ENCODE results near the gene GNA14.
A peak's percentile ranks its signal among the peaks of the same experiment; 100 is the strongest.

GNA14 gene

GRCh38 chr9:77673941-77674791 lies 26.0 kb upstream of the GNA14 start:
- Histone ChIP-seq H3K9ac (ENCODE audit: low read length in 2 of 2) (no peak overlapping the region), H3K4me1 (ENCODE audit: control insufficient read depth, insufficient read depth, low read length) (no peaks in the 10 kb centered on the region), H3K36me3 (ENCODE audit: control insufficient read depth in 2 of 2, insufficient read depth in 2 of 2, low read length in 2 of 2) (no peaks in the 10 kb centered on the region), H3K4me3 (ENCODE audit: low read length in 2 of 2) (no peak overlapping the region), H3K27ac (ENCODE audit: low read length) (no peak overlapping the region), H3K27me3 (ENCODE audit: control insufficient read depth in 1 of 2, insufficient read depth in 2 of 2, low read length in 2 of 2) (no peaks in the 10 kb centered on the region), H3K9me3 (ENCODE audit: control insufficient read depth in 2 of 2, low read length in 2 of 2) (no peaks in the 10 kb centered on the region)

GRCh38 chr9:77672183-77672582 lies 24.1 kb upstream of the GNA14 start:
- Histone ChIP-seq H3K9me3 (ENCODE audit: control insufficient read depth in 2 of 2, low read length in 2 of 2) (no peaks in the 10 kb centered on the region), H3K4me1 (ENCODE audit: control insufficient read depth, insufficient read depth, low read length) (no peaks in the 10 kb centered on the region), H3K36me3 (ENCODE audit: control insufficient read depth in 2 of 2, insufficient read depth in 2 of 2, low read length in 2 of 2) (no peaks in the 10 kb centered on the region), H3K9ac (ENCODE audit: low read length in 2 of 2) (no peak overlapping the region), H3K4me3 (ENCODE audit: low read length in 2 of 2) (no peak overlapping the region), H3K27ac (ENCODE audit: low read length) (no peak overlapping the region), H3K27me3 (ENCODE audit: control insufficient read depth in 1 of 2, insufficient read depth in 2 of 2, low read length in 2 of 2) (no peaks in the 10 kb centered on the region)

GRCh38 chr9:77667151-77667550 lies 19.0 kb upstream of the GNA14 start:
- H3K9ac ChIP-seq (ENCODE audit: low read length in 2 of 2) = no peak overlapping the region
- no peak overlapping the region for H3K4me3 ChIP-seq (ENCODE audit: low read length in 2 of 2)
- H3K4me1 ChIP-seq (ENCODE audit: control insufficient read depth, insufficient read depth, low read length) = peaks cover 8% of the 10 kb centered on the region
- H3K36me3 ChIP-seq (ENCODE audit: control insufficient read depth in 2 of 2, insufficient read depth in 2 of 2, low read length in 2 of 2) = no peaks in the 10 kb centered on the region
- no peaks in the 10 kb centered on the region for H3K9me3 ChIP-seq (ENCODE audit: control insufficient read depth in 2 of 2, low read length in 2 of 2)
- no peaks in the 10 kb centered on the region for H3K27me3 ChIP-seq (ENCODE audit: control insufficient read depth in 1 of 2, insufficient read depth in 2 of 2, low read length in 2 of 2)
- no peak overlapping the region for H3K27ac ChIP-seq (ENCODE audit: low read length)

GRCh38 chr9:77663754-77664153 lies 15.6 kb upstream of the GNA14 start:
- Histone ChIP-seq H3K9me3 (ENCODE audit: control insufficient read depth in 2 of 2, low read length in 2 of 2) (no peaks in the 10 kb centered on the region), H3K27me3 (ENCODE audit: control insufficient read depth in 1 of 2, insufficient read depth in 2 of 2, low read length in 2 of 2) (no peaks in the 10 kb centered on the region), H3K9ac (ENCODE audit: low read length in 2 of 2) (no peak overlapping the region), H3K36me3 (ENCODE audit: control insufficient read depth in 2 of 2, insufficient read depth in 2 of 2, low read length in 2 of 2) (no peaks in the 10 kb centered on the region), H3K4me1 (ENCODE audit: control insufficient read depth, insufficient read depth, low read length) (peaks cover 8% of the 10 kb centered on the region), H3K27ac (ENCODE audit: low read length) (no peak overlapping the region), H3K4me3 (ENCODE audit: low read length in 2 of 2) (peak overlapping the region in 1 of 2 donors; percentile 35)

- no peak overlapping the region for H3K27ac ChIP-seq (ENCODE audit: low read length)
Observed at GRCh38 chr9:77661566-77662085, 13.5 kb upstream of the GNA14 start.

GRCh38 chr9:77659926-77660325 lies 11.8 kb upstream of the GNA14 start:
- Histone ChIP-seq H3K36me3 (ENCODE audit: control insufficient read depth in 2 of 2, insufficient read depth in 2 of 2, low read length in 2 of 2) (no peaks in the 10 kb centered on the region), H3K9me3 (ENCODE audit: control insufficient read depth in 2 of 2, low read length in 2 of 2) (no peaks in the 10 kb centered on the region), H3K4me1 (ENCODE audit: control insufficient read depth, insufficient read depth, low read length) (peaks cover 8% of the 10 kb centered on the region), H3K9ac (ENCODE audit: low read length in 2 of 2) (no peak overlapping the region), H3K4me3 (ENCODE audit: low read length in 2 of 2) (no peak overlapping the region), H3K27me3 (ENCODE audit: control insufficient read depth in 1 of 2, insufficient read depth in 2 of 2, low read length in 2 of 2) (no peaks in the 10 kb centered on the region), H3K27ac (ENCODE audit: low read length) (no peak overlapping the region)

More at GRCh38 chr9:77661566-77662085, 13.5 kb upstream of the GNA14 start:
- H3K9ac ChIP-seq (ENCODE audit: low read length in 2 of 2) = no peak overlapping the region
- peaks cover 8% of the 10 kb centered on the region for H3K4me1 ChIP-seq (ENCODE audit: control insufficient read depth, insufficient read depth, low read length)
- H3K27me3 ChIP-seq (ENCODE audit: control insufficient read depth in 1 of 2, insufficient read depth in 2 of 2, low read length in 2 of 2) = no peaks in the 10 kb centered on the region
- no peaks in the 10 kb centered on the region for H3K36me3 ChIP-seq (ENCODE audit: control insufficient read depth in 2 of 2, insufficient read depth in 2 of 2, low read length in 2 of 2)
- H3K4me3 ChIP-seq (ENCODE audit: low read length in 2 of 2) = no peak overlapping the region
- no peaks in the 10 kb centered on the region for H3K9me3 ChIP-seq (ENCODE audit: control insufficient read depth in 2 of 2, low read length in 2 of 2)

GRCh38 chr9:77651203-77651602 lies 3.1 kb upstream of the GNA14 start:
- Histone ChIP-seq H3K9ac (ENCODE audit: low read length in 2 of 2) (no peak overlapping the region), H3K4me1 (ENCODE audit: control insufficient read depth, insufficient read depth, low read length) (peaks cover 13% of the 10 kb centered on the region), H3K4me3 (ENCODE audit: low read length in 2 of 2) (no peak overlapping the region), H3K27me3 (ENCODE audit: control insufficient read depth in 1 of 2, insufficient read depth in 2 of 2, low read length in 2 of 2) (peaks cover 3 to 17% of the 10 kb centered on the region in 2 donors), H3K27ac (ENCODE audit: low read length) (no peak overlapping the region), H3K9me3 (ENCODE audit: control insufficient read depth in 2 of 2, low read length in 2 of 2) (no peaks in the 10 kb centered on the region), H3K36me3 (ENCODE audit: control insufficient read depth in 2 of 2, insufficient read depth in 2 of 2, low read length in 2 of 2) (no peaks in the 10 kb centered on the region)

- no peaks in the 10 kb centered on the region for H3K9me3 ChIP-seq (ENCODE audit: control insufficient read depth in 2 of 2, low read length in 2 of 2)
- H3K27ac ChIP-seq (ENCODE audit: low read length) = no peak overlapping the region
- H3K4me1 ChIP-seq (ENCODE audit: control insufficient read depth, insufficient read depth, low read length) = peaks cover 16% of the 10 kb centered on the region
- H3K9ac ChIP-seq (ENCODE audit: low read length in 2 of 2) = no peak overlapping the region
- H3K36me3 ChIP-seq (ENCODE audit: control insufficient read depth in 2 of 2, insufficient read depth in 2 of 2, low read length in 2 of 2) = no peaks in the 10 kb centered on the region
- peaks cover 3 to 17% of the 10 kb centered on the region in 2 donors for H3K27me3 ChIP-seq (ENCODE audit: control insufficient read depth in 1 of 2, insufficient read depth in 2 of 2, low read length in 2 of 2)
- H3K4me3 ChIP-seq (ENCODE audit: low read length in 2 of 2) = peak overlapping the region; percentile 66 to 80
Observed at GRCh38 chr9:77649109-77649812, 1.1 kb upstream of the GNA14 start.

GRCh38 chr9:77647267-77648233 lies 572 bp downstream of the GNA14 start:
- Histone ChIP-seq H3K4me1 (ENCODE audit: control insufficient read depth, insufficient read depth, low read length) (peaks cover 16% of the 10 kb centered on the region), H3K9ac (ENCODE audit: low read length in 2 of 2) (peak overlapping the region in 1 of 2 donors; percentile 42), H3K4me3 (ENCODE audit: low read length in 2 of 2) (peak overlapping the region; percentile 66 to 80), H3K9me3 (ENCODE audit: control insufficient read depth in 2 of 2, low read length in 2 of 2) (no peaks in the 10 kb centered on the region), H3K27ac (ENCODE audit: low read length) (no peak overlapping the region), H3K27me3 (ENCODE audit: control insufficient read depth in 1 of 2, insufficient read depth in 2 of 2, low read length in 2 of 2) (peaks cover 3 to 17% of the 10 kb centered on the region in 2 donors), H3K36me3 (ENCODE audit: control insufficient read depth in 2 of 2, insufficient read depth in 2 of 2, low read length in 2 of 2) (no peaks in the 10 kb centered on the region)

- Histone ChIP-seq H3K9ac (ENCODE audit: low read length in 2 of 2) (no peak overlapping the region), H3K36me3 (ENCODE audit: control insufficient read depth in 2 of 2, insufficient read depth in 2 of 2, low read length in 2 of 2) (no peaks in the 10 kb centered on the region)
Observed at GRCh38 chr9:77643871-77644270, 4.3 kb downstream of the GNA14 start.

More at GRCh38 chr9:77643871-77644270, 4.3 kb downstream of the GNA14 start:
- Histone ChIP-seq H3K27ac (ENCODE audit: low read length) (no peak overlapping the region), H3K4me1 (ENCODE audit: control insufficient read depth, insufficient read depth, low read length) (peaks cover 16% of the 10 kb centered on the region), H3K4me3 (ENCODE audit: low read length in 2 of 2) (no peak overlapping the region), H3K27me3 (ENCODE audit: control insufficient read depth in 1 of 2, insufficient read depth in 2 of 2, low read length in 2 of 2) (peaks cover 3 to 16% of the 10 kb centered on the region in 2 donors), H3K9me3 (ENCODE audit: control insufficient read depth in 2 of 2, low read length in 2 of 2) (no peaks in the 10 kb centered on the region)

Data from stomach smooth muscle (tissue), 2 donors.